PC-3 (cell line): Measurements from ENCODE around the gene RBM6. TPM values are rescaled to one million over a fixed set of nuclear protein-coding genes. Genes with fewer than 3 reads are reported as not detected.

Experiments
- ATAC-seq: fragments of 200-7000 bp; cut with Tn5 transposase; 2 replicates; pipeline ENCODE4 v1.9.1; 2020; ENCODE audit warnings: mild to moderate bottlenecking, moderate library complexity
- BruUV-seq: library from RNA; stranded (reverse); fragments of 400-500 nt; replicated peaks from 2 replicates; lab custom pipeline; 2021; lab: Mats Ljungman, UMichigan
- CTCF ChIA-PET: fragments of 300-600 bp; sonication (Branson Sonifier 250); formaldehyde crosslinking; loops from one replicate; lab custom pipeline; 2022; ENCODE audit warnings: antibody characterized with exemption; lab: Charles Lee
- POLR2A ChIA-PET: fragments of 300-600 bp; sonication (Branson Sonifier 250); formaldehyde crosslinking; loops from one replicate; lab custom pipeline; 2022; ENCODE audit warnings: antibody characterized with exemption; ENCODE audit not compliant: unreplicated experiment; lab: Charles Lee
- DNase-seq: peaks from one replicate; pipeline ENCODE4 v3.0.0-alpha.2; 2015
- H2AFZ ChIP-seq: fragments of 300-600 bp; sonication (generic); 2 replicates; pipeline ENCODE4 v1.6.0; 2016; ENCODE audit warnings: antibody characterized with exemption, low read length
- H3F3A ChIP-seq: fragments of 300-600 bp; sonication (generic); one replicate; pipeline ENCODE4 v1.6.0; 2017; ENCODE audit warnings: antibody characterized with exemption, low read length, control low read depth, mild to moderate bottlenecking; ENCODE audit not compliant: unreplicated experiment
- H3K27ac ChIP-seq: fragments of 300-600 bp; sonication (generic); 2 replicates; pipeline ENCODE4 v1.5.1; 2016; ENCODE audit warnings: mild to moderate bottlenecking, low read length
- H3K27me3 ChIP-seq: fragments of 300-600 bp; sonication (generic); 2 replicates; pipeline ENCODE4 v1.6.1; 2016; ENCODE audit warnings: low read length, mixed read lengths
- H3K36me3 ChIP-seq: fragments of 300-600 bp; sonication (generic); 2 replicates; pipeline ENCODE4 v1.6.1; 2016; ENCODE audit warnings: low read depth, mixed run types, low read length, mixed read lengths
- H3K4me1 ChIP-seq: fragments of 300-600 bp; sonication (generic); 2 replicates; pipeline ENCODE4 v1.5.1; 2016; ENCODE audit warnings: low read length; ENCODE audit not compliant: insufficient read depth
- H3K4me2 ChIP-seq: fragments of 300-600 bp; sonication (generic); 2 replicates; pipeline ENCODE4 v1.6.0; 2016; ENCODE audit warnings: low read length
- H3K4me3 ChIP-seq: fragments of 300-600 bp; sonication (generic); 2 replicates; pipeline ENCODE4 v1.5.1; 2016; ENCODE audit warnings: mild to moderate bottlenecking, low read length, mixed read lengths
- H3K79me2 ChIP-seq: fragments of 300-600 bp; sonication (generic); 2 replicates; pipeline ENCODE4 v1.6.1; 2017; ENCODE audit warnings: low read length, mixed read lengths
- H3K9ac ChIP-seq: fragments of 300-600 bp; sonication (generic); 2 replicates; pipeline ENCODE4 v1.6.0; 2016; ENCODE audit warnings: mild to moderate bottlenecking, low read length
- H3K9me2 ChIP-seq: fragments of 300-600 bp; sonication (generic); replicated peaks from 2 replicates; pipeline ENCODE4 v1.6.1; 2016; ENCODE audit warnings: mixed run types, low read length, mixed read lengths
- H3K9me3 ChIP-seq: fragments of 300-600 bp; sonication (generic); 2 replicates; pipeline ENCODE4 v1.6.1; 2016; ENCODE audit warnings: low read length, mixed read lengths
- H4K20me1 ChIP-seq: fragments of 300-600 bp; sonication (generic); 2 replicates; pipeline ENCODE4 v1.6.1; 2016; ENCODE audit warnings: low read length, mixed read lengths
- CTCF ChIP-seq: fragments of 300-600 bp; sonication (generic); conservative IDR thresholded peaks from 2 replicates; pipeline ENCODE4 v1.5.1; 2017; ENCODE audit warnings: antibody characterized with exemption, low read depth, mild to moderate bottlenecking, low read length
- EZH2 ChIP-seq: fragments of 300-600 bp; sonication (generic); IDR thresholded peaks from one replicate; pipeline ENCODE4 v1.6.1; 2017; ENCODE audit warnings: antibody characterized with exemption, mild to moderate bottlenecking, low read length; ENCODE audit not compliant: unreplicated experiment
- EZH2phosphoT487 ChIP-seq: fragments of 300-600 bp; sonication (generic); IDR thresholded peaks from 2 replicates; pipeline ENCODE4 v1.6.1; 2018; ENCODE audit warnings: mild to moderate bottlenecking, antibody characterized with exemption, low read length, borderline replicate concordance
- intact Hi-C: fragments of 100-400 bp; cut with micrococcal nuclease; formaldehyde crosslinking; loops from 2 replicates; pipeline ENCODE4 v1.9.0; 2023
- total RNA-seq: library from RNA; depleted of rRNA; stranded (reverse); fragments of >200 nt; gene quantifications from 2 replicates; pipeline ENCODE4 v1.2.3, GENCODE V29; 2014

RBM6 gene
- total RNA-seq, 1 experiment from 2014 or later = 64.6 TPM

GRCh38 chr3:50008931-50009330, 69.0 kb downstream of the RBM6 start:
- no peaks in the 10 kb centered on the region for H4K20me1 ChIP-seq
- H3K4me3 ChIP-seq = no peak overlapping the region
- no peaks in the 10 kb centered on the region for H3K27me3 ChIP-seq
- H2AFZ ChIP-seq = no peak overlapping the region
- no peak overlapping the region for H3K4me2 ChIP-seq
- H3K79me2 ChIP-seq = no peaks in the 10 kb centered on the region
- DNase-seq (peak; percentile 15), ATAC-seq (peak; percentile 68)
- H3K27ac ChIP-seq = no peak overlapping the region
- BruUV-seq = no TSS peak
- H3K9ac ChIP-seq = no peak overlapping the region
- H3K9me3 ChIP-seq = no peaks in the 10 kb centered on the region
- H3K4me1 ChIP-seq = no peaks in the 10 kb centered on the region; the same call in 1 of the 2 replicates
- no peaks in the 10 kb centered on the region for H3F3A ChIP-seq
- H3K9me2 ChIP-seq = no peaks in the 10 kb centered on the region
- H3K36me3 ChIP-seq = 0 out of 2 replicates have a peak, but pooled peaks cover 6% of the 10 kb centered on the region
- intact Hi-C loops = no loop called here
- ChIA-PET CTCF (no interaction called here), POLR2A (no interaction called here)
- TF ChIP-seq EZH2 (no peak), CTCF (no peak)

- DNase-seq (peak; percentile 65), ATAC-seq (peak; percentile 67)
- no peak overlapping the region for H3K4me2 ChIP-seq
- no peaks in the 10 kb centered on the region; the same call in 1 of the 2 replicates for H3K4me1 ChIP-seq
- no peaks in the 10 kb centered on the region for H3K79me2 ChIP-seq
- no peak overlapping the region for H3K4me3 ChIP-seq
- BruUV-seq = no TSS peak
- H3K9ac ChIP-seq = no peak overlapping the region
- POLR2A ChIA-PET = no interaction called here
- no peaks in the 10 kb centered on the region for H3F3A ChIP-seq
- H3K36me3 ChIP-seq = 0 out of 2 replicates have a peak, but pooled peaks cover 6% of the 10 kb centered on the region
- H3K27ac ChIP-seq = no peak overlapping the region
- H3K27me3 ChIP-seq = no peaks in the 10 kb centered on the region
- TF ChIP-seq EZH2phosphoT487 (no peak), EZH2 (no peak), CTCF (no peak)
- CTCF ChIA-PET = no interaction called here
- H4K20me1 ChIP-seq = no peaks in the 10 kb centered on the region
- no peaks in the 10 kb centered on the region for H3K9me3 ChIP-seq
- intact Hi-C loops = no loop called here
- H3K9me2 ChIP-seq = no peaks in the 10 kb centered on the region
- H2AFZ ChIP-seq = no peak overlapping the region
Observed at GRCh38 chr3:50010959-50011358, 71.0 kb downstream of the RBM6 start.

GRCh38 chr3:50015918-50016317, 76.0 kb downstream of the RBM6 start:
- H3K27ac ChIP-seq = no peak overlapping the region
- no peak overlapping the region for H3K4me3 ChIP-seq
- no peaks in the 10 kb centered on the region for H4K20me1 ChIP-seq
- no TSS peak for BruUV-seq
- no peaks in the 10 kb centered on the region for H3F3A ChIP-seq
- ChIA-PET CTCF (no interaction called here), POLR2A (no interaction called here)
- ATAC-seq (no peak), DNase-seq (no peak)
- no peaks in the 10 kb centered on the region for H3K9me2 ChIP-seq
- TF ChIP-seq EZH2phosphoT487 (no peak), CTCF (no peak), EZH2 (no peak)
- intact Hi-C loops = no loop called here
- no peaks in the 10 kb centered on the region; the same call in 1 of the 2 replicates for H3K4me1 ChIP-seq
- no peak overlapping the region for H2AFZ ChIP-seq
- H3K27me3 ChIP-seq = no peaks in the 10 kb centered on the region
- no peaks in the 10 kb centered on the region for H3K9me3 ChIP-seq
- H3K79me2 ChIP-seq = no peaks in the 10 kb centered on the region
- H3K9ac ChIP-seq = no peak overlapping the region
- H3K4me2 ChIP-seq = no peak overlapping the region
- 0 out of 2 replicates have a peak, but pooled peaks cover 9% of the 10 kb centered on the region for H3K36me3 ChIP-seq
